BJ (cell line): ENCODE measurements around the gene CYP2F1. TPM values are rescaled to one million over a fixed set of nuclear protein-coding genes. Genes with fewer than 3 reads are reported as not detected.

Experiments used
- CTCF ChIA-PET: fragments of 350-600 bp; formaldehyde crosslinking; extraction: SDS; loops from one replicate; lab custom pipeline; 2021; ENCODE audit warnings: antibody characterized with exemption, inconsistent platforms; lab: Yijun Ruan, JAX
- POLR2A ChIA-PET: fragments of 300-600 bp; sonication (Branson Sonifier 250); formaldehyde crosslinking; extraction: SDS; loops from one replicate; lab custom pipeline; 2021; ENCODE audit warnings: antibody characterized with exemption; lab: Charles Lee
- DNase-seq: peaks from one replicate; pipeline ENCODE4 v3.0.0-alpha.2; 2011; ENCODE audit warnings: low read depth
- H3K27me3 ChIP-seq: 2 replicates; pipeline ENCODE4 v1.6.0; 2011; ENCODE audit warnings: low read length; ENCODE audit not compliant: control insufficient read depth, insufficient read depth
- H3K36me3 ChIP-seq: 2 replicates; pipeline ENCODE4 v1.5.1; 2011; ENCODE audit warnings: low read length; ENCODE audit not compliant: control insufficient read depth, insufficient read depth
- H3K4me3 ChIP-seq: 2 replicates; pipeline ENCODE4 v1.5.1; 2011; ENCODE audit warnings: low read depth, mild to moderate bottlenecking, control low read depth, low read length
- polyA plus RNA-seq: library from polyadenylated mRNA; depleted of rRNA; stranded (reverse); fragments of >200 nt; gene quantifications from 2 replicates; pipeline ENCODE4 v1.2.3, GENCODE V29; 2011
- TF ChIP-seq, protein P1 (sequence below): IDR thresholded peaks from 2 replicates; pipeline ENCODE4 v1.5.1; 2011; ENCODE audit warnings: low read depth, mild to moderate bottlenecking, control low read depth, inconsistent platforms, low read length, moderate library complexity; ENCODE audit not compliant: insufficient read depth

CYP2F1 gene
- polyA plus RNA-seq, 1 experiment, result not detected

DNA sequence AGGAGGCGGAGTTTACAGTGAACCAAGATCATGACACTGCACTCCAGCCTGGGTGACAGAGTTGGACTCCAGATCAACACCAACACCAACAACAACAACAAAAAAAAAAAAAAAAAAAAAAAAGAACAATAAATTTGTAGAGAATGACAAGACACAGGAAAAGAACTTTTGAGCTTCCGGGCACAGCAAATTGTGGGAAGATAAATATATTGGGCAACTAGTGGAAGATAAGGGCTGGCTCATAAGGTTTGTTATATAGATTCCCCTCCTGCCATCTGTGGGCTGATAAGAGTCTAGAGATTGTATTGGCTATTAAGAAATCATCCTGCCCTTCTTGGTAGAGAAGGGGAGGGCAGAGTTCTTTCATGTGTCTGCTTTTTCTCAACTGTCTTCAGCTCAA lies 45.6 kb downstream of the CYP2F1 start:
- TF ChIP-seq, protein P1, sequence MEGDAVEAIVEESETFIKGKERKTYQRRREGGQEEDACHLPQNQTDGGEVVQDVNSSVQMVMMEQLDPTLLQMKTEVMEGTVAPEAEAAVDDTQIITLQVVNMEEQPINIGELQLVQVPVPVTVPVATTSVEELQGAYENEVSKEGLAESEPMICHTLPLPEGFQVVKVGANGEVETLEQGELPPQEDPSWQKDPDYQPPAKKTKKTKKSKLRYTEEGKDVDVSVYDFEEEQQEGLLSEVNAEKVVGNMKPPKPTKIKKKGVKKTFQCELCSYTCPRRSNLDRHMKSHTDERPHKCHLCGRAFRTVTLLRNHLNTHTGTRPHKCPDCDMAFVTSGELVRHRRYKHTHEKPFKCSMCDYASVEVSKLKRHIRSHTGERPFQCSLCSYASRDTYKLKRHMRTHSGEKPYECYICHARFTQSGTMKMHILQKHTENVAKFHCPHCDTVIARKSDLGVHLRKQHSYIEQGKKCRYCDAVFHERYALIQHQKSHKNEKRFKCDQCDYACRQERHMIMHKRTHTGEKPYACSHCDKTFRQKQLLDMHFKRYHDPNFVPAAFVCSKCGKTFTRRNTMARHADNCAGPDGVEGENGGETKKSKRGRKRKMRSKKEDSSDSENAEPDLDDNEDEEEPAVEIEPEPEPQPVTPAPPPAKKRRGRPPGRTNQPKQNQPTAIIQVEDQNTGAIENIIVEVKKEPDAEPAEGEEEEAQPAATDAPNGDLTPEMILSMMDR, result no peak
- Histone ChIP-seq H3K27me3 (no peaks in the 10 kb centered on the region), H3K4me3 (no peak overlapping the region), H3K36me3 (no peaks in the 10 kb centered on the region)
- DNase-seq, result no peak
- POLR2A ChIA-PET, result no interaction called here
- CTCF ChIA-PET, result interaction anchor here (0.6 to 1.4 kb wide), 4 partner anchors 10 to 149 kb away, joined by 3 to 4 read pairs (median 3); no protein-coding TSS in a partner anchor

DNA sequence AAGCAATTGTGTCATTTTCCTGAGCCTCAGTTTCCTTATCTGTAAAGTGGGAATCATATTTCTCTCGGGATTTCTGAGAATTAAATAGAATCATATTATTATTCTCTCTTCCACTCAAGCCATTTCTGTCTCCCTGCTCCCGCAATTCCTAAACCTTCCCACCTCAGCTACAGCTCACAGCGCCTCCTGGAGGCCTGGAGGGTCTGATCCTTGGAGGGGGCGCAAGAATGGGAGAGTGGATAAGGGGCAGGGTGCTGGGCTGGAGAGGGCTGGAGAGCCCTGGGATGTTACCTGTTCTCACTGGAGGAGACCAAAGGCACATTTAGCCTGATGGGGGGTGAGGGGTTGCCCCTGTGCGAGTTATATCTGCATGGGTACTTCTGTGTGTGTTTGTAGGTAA lies 47.7 kb downstream of the CYP2F1 start:
- TF ChIP-seq, protein P1, result no peak
- CTCF ChIA-PET, result no interaction called here
- no peak for DNase-seq
- POLR2A ChIA-PET, result no interaction called here
- Histone ChIP-seq H3K27me3 (no peaks in the 10 kb centered on the region), H3K4me3 (no peak overlapping the region), H3K36me3 (no peaks in the 10 kb centered on the region)

DNA sequence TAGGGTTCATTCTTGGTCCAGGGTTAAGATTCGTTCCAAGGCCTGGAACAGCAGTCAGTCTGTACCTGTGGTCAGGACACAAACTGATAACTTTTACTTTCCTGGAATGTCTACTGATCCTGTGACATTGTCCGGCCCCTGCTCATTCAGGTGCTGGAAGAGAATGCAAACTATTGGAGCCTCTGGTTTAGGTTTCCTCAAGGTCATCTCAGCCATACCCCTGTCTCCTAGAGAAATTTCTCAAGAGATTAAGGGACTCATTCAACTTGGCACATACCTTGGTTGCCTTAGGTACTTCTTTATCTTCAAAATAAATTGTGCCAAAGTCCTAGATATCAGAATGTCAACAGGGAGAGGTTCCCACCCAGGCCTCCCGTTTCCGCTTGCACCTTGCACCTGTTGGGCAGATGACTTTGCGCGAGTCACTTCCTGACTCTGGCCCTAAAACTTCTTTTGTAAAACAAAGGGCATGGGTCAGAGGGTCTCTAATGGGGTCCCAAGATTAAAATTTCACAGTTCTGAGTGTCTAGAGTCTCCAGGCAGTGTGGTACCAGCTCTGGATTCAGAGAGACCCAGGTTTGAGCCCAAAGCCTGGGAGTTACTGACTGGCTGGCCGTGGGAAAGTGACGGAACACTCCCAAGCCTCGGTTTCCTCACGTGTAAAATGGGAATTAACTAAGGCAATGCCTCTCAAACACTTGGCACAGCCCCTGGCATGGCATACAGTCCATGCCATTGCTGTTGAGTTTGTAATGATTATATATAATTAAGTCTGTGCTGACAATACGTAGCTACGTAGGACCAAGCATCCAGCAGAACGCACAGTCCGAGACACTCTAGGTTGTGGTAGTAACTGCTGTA lies 52.9 kb downstream of the CYP2F1 start:
- Histone ChIP-seq H3K4me3 (no peak overlapping the region), H3K36me3 (no peaks in the 10 kb centered on the region), H3K27me3 (no peaks in the 10 kb centered on the region)
- no peak for DNase-seq
- TF ChIP-seq, protein P1, result no peak
- CTCF ChIA-PET, result no interaction called here
- POLR2A ChIA-PET, result interaction anchor here (0.7 kb wide), 1 partner anchor 558 kb away, joined by 3 read pairs; no protein-coding TSS in a partner anchor

- CTCF ChIA-PET, result no interaction called here
- POLR2A ChIA-PET, result no interaction called here
- no peaks in the 10 kb centered on the region for H3K36me3 ChIP-seq
- no peak for DNase-seq
- no peaks in the 10 kb centered on the region for H3K27me3 ChIP-seq
- TF ChIP-seq, protein P1, result no peak
- H3K4me3 ChIP-seq, result no peak overlapping the region
Measured at GRCh38 chr19:41172297-41173164, 58.3 kb downstream of the CYP2F1 start.
